ENCODE data around the gene LCE5A. TPM values are rescaled to one million over a fixed set of nuclear protein-coding genes. Genes with fewer than 3 reads are reported as not detected.
"Not testable (repeated sequence)": the region's sequence is repeated elsewhere in the genome, so short reads cannot be mapped to it uniquely, and the experiment has no call there.

LCE5A gene
- total and polyA plus RNA-seq, 4 donors = not detected

DNA sequence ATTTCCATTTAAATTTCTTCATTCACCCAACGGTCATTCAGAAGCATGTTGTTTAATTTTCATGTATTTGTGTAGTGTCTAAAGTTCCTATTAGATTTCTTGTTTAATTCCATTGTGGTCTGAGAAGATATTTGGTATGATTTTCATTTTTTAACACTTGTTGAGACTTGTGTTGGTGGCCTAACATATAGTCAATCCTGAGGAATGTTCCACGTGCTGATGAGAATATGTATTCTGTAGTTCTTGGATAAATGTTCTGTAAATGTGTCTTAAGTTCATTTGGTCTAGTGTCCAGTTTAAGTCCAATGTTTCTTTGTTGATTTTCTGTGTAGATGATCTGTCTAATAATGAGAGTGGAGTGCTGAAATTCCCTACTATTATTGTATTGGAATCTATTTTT, 22.7 kb upstream of the LCE5A start:
- no peak for DNase-seq (ENCODE audit: low spot score)
- H3K4me3 ChIP-seq (ENCODE audit: low read depth in 1 of 3, low read length in 3 of 3) = no peak overlapping the region
- H3K9ac ChIP-seq (ENCODE audit: low read depth in 1 of 2, low read length in 2 of 2) = no peak overlapping the region
- TF ChIP-seq, protein P1, sequence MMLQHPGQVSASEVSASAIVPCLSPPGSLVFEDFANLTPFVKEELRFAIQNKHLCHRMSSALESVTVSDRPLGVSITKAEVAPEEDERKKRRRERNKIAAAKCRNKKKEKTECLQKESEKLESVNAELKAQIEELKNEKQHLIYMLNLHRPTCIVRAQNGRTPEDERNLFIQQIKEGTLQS (IDR thresholded peaks at IDR 0.05) = no peak
- TF ChIP-seq TAF1 (conservative IDR thresholded peaks at IDR 0.05) (no peak), EGR1 (IDR thresholded peaks at IDR 0.05; ENCODE audit: low read depth in 2 of 2) (no peak), HNF4G (IDR thresholded peaks at IDR 0.05) (no peak), HNF4A (conservative IDR thresholded peaks at IDR 0.05) (no peak), SP1 (IDR thresholded peaks at IDR 0.05) (no peak), JUND (IDR thresholded peaks at IDR 0.05) (no peak), FOXA1 (IDR thresholded peaks at IDR 0.05) (no peak), YY1 (IDR thresholded peaks at IDR 0.05) (no peak), RAD21 (IDR thresholded peaks at IDR 0.05) (no peak)
- TF ChIP-seq, protein P2, sequence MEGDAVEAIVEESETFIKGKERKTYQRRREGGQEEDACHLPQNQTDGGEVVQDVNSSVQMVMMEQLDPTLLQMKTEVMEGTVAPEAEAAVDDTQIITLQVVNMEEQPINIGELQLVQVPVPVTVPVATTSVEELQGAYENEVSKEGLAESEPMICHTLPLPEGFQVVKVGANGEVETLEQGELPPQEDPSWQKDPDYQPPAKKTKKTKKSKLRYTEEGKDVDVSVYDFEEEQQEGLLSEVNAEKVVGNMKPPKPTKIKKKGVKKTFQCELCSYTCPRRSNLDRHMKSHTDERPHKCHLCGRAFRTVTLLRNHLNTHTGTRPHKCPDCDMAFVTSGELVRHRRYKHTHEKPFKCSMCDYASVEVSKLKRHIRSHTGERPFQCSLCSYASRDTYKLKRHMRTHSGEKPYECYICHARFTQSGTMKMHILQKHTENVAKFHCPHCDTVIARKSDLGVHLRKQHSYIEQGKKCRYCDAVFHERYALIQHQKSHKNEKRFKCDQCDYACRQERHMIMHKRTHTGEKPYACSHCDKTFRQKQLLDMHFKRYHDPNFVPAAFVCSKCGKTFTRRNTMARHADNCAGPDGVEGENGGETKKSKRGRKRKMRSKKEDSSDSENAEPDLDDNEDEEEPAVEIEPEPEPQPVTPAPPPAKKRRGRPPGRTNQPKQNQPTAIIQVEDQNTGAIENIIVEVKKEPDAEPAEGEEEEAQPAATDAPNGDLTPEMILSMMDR (IDR thresholded peaks at IDR 0.05; ENCODE audit: low read depth, low read length, missing input control) = no peak
- TF ChIP-seq, protein P3, sequence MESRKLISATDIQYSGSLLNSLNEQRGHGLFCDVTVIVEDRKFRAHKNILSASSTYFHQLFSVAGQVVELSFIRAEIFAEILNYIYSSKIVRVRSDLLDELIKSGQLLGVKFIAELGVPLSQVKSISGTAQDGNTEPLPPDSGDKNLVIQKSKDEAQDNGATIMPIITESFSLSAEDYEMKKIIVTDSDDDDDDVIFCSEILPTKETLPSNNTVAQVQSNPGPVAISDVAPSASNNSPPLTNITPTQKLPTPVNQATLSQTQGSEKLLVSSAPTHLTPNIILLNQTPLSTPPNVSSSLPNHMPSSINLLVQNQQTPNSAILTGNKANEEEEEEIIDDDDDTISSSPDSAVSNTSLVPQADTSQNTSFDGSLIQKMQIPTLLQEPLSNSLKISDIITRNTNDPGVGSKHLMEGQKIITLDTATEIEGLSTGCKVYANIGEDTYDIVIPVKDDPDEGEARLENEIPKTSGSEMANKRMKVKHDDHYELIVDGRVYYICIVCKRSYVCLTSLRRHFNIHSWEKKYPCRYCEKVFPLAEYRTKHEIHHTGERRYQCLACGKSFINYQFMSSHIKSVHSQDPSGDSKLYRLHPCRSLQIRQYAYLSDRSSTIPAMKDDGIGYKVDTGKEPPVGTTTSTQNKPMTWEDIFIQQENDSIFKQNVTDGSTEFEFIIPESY (IDR thresholded peaks at IDR 0.05) = no peak
- no peaks in the 10 kb centered on the region for H3K27me3 ChIP-seq (ENCODE audit: control insufficient read depth in 4 of 4, insufficient read depth in 4 of 4, low read length in 3 of 4)
- peaks cover 0 to 1% (median 0%) of the 10 kb centered on the region in 4 donors for H3K9me3 ChIP-seq (ENCODE audit: control insufficient read depth in 4 of 4, low read length in 3 of 4)
- no peaks in the 10 kb centered on the region for H3K36me3 ChIP-seq (ENCODE audit: control insufficient read depth in 4 of 4, insufficient read depth in 3 of 4, low read depth in 1 of 4, low read length in 3 of 4)
- WGBS = 76% methylated on average over 2 of the region's 2 CpGs
- H3K4me1 ChIP-seq (ENCODE audit: control insufficient read depth in 4 of 4, insufficient read depth in 4 of 4, low read length in 3 of 4) = no peaks in the 10 kb centered on the region
- no peak overlapping the region for H3K27ac ChIP-seq (ENCODE audit: low read depth in 1 of 2, low read length in 2 of 2)

DNA sequence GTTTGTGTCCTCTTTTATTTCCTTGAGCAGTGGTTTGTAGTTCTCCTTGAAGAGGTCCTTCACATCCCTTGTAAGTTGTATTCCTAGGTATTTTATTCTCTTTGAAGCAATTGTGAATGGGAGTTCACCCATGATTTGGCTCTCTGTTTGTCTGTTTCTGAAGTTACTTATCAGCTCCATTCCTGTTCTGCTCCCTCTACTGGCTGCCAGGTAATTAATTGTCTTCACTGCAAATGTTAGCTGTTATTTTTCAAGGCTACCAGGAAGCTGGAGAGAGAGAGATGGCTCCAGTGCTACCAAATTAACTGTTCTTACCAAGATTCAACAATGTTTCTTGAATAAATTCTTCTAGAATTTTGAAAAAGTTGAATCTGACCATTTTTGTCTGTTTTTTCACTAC, 19.1 kb upstream of the LCE5A start:
- H3K27ac ChIP-seq (ENCODE audit: low read depth in 1 of 2, low read length in 2 of 2); H3K9me3 ChIP-seq (ENCODE audit: control insufficient read depth in 4 of 4, low read length in 3 of 4); H3K27me3 ChIP-seq (ENCODE audit: control insufficient read depth in 4 of 4, insufficient read depth in 4 of 4, low read length in 3 of 4); H3K9ac ChIP-seq (ENCODE audit: low read depth in 1 of 2, low read length in 2 of 2); H3K4me3 ChIP-seq (ENCODE audit: low read depth in 1 of 3, low read length in 3 of 3); H3K36me3 ChIP-seq (ENCODE audit: control insufficient read depth in 4 of 4, insufficient read depth in 3 of 4, low read depth in 1 of 4, low read length in 3 of 4); H3K4me1 ChIP-seq (ENCODE audit: control insufficient read depth in 4 of 4, insufficient read depth in 4 of 4, low read length in 3 of 4); DNase-seq (ENCODE audit: low spot score): not testable (repeated sequence)
- TF ChIP-seq RAD21 (IDR thresholded peaks at IDR 0.05) = peak in 1 of 2 donors; percentile 4

DNA sequence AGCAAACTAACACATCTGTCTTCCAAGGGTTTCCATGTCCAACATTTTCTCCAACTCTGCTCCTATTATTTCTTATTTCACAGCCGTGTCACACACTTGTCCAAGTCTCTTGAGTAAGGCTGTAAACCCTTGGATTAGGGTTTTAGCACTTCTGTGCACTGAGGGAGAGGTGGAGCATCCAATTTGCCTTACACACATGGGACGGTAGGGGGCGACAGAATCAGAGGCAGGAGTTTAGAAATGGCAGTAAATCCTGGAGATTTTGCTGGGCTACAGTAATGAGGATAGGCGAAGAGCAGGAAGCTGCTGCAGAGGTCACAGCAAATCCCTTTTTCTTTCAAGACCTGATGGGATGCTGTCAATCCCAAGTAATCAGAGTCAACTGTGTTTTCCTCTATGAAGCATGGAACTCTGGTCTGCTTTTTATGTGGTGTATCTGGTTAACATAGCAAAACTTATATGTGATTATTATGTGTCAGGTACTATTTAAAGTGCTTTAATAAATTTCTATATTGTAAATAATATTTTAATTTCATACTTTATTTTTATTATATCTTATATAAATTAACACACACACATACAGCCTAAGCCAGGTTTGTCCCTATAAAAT, 15.4 kb upstream of the LCE5A start:
- TF ChIP-seq, protein P2 (IDR thresholded peaks at IDR 0.05; ENCODE audit: low read depth, low read length, missing input control) = peak; percentile 21
- TF ChIP-seq FOXA2 (IDR thresholded peaks at IDR 0.05) (no peak), RAD21 (IDR thresholded peaks at IDR 0.05) (peak in 1 of 2 donors; percentile 56)
- no peaks in the 10 kb centered on the region for H3K4me1 ChIP-seq (ENCODE audit: control insufficient read depth in 4 of 4, insufficient read depth in 4 of 4, low read length in 3 of 4)
- 51% methylated on average over 4 of the region's 4 CpGs for WGBS
- H3K4me3 ChIP-seq (ENCODE audit: low read depth in 1 of 3, low read length in 3 of 3) = no peak overlapping the region
- H3K27ac ChIP-seq (ENCODE audit: low read depth in 1 of 2, low read length in 2 of 2) = no peak overlapping the region
- no peaks in the 10 kb centered on the region for H3K36me3 ChIP-seq (ENCODE audit: control insufficient read depth in 4 of 4, insufficient read depth in 3 of 4, low read depth in 1 of 4, low read length in 3 of 4)
- H3K9ac ChIP-seq (ENCODE audit: low read depth in 1 of 2, low read length in 2 of 2) = no peak overlapping the region
- no peak for DNase-seq (ENCODE audit: low spot score)
- H3K27me3 ChIP-seq (ENCODE audit: control insufficient read depth in 4 of 4, insufficient read depth in 4 of 4, low read length in 3 of 4) = no peaks in the 10 kb centered on the region
- no peaks in the 10 kb centered on the region for H3K9me3 ChIP-seq (ENCODE audit: control insufficient read depth in 4 of 4, low read length in 3 of 4)
